Measurements from ENCODE around the gene NMNAT1.

- TF ChIP-seq POLR2AphosphoS2 (conservative IDR thresholded peaks at IDR 0.05; ENCODE audit: low read length) (no peak), POLR2A (IDR thresholded peaks at IDR 0.05; ENCODE audit: low read length) (no peak), RFX5 (IDR thresholded peaks at IDR 0.05) (no peak), JUN (IDR thresholded peaks at IDR 0.05) (no peak), EHMT2 (IDR thresholded peaks at IDR 0.05; ENCODE audit: low read depth) (no peak), KDM5A (IDR thresholded peaks at IDR 0.05) (no peak), TP53 (CRISPR knock-in tag; IDR thresholded peaks at IDR 0.05) (no peak), REST (IDR thresholded peaks at IDR 0.05) (no peak), PHF8 (IDR thresholded peaks at IDR 0.05; ENCODE audit: borderline replicate concordance, low read depth) (no peak)
- TF ChIP-seq, protein P1, sequence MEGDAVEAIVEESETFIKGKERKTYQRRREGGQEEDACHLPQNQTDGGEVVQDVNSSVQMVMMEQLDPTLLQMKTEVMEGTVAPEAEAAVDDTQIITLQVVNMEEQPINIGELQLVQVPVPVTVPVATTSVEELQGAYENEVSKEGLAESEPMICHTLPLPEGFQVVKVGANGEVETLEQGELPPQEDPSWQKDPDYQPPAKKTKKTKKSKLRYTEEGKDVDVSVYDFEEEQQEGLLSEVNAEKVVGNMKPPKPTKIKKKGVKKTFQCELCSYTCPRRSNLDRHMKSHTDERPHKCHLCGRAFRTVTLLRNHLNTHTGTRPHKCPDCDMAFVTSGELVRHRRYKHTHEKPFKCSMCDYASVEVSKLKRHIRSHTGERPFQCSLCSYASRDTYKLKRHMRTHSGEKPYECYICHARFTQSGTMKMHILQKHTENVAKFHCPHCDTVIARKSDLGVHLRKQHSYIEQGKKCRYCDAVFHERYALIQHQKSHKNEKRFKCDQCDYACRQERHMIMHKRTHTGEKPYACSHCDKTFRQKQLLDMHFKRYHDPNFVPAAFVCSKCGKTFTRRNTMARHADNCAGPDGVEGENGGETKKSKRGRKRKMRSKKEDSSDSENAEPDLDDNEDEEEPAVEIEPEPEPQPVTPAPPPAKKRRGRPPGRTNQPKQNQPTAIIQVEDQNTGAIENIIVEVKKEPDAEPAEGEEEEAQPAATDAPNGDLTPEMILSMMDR (IDR thresholded peaks at IDR 0.05) = no peak
Measured at GRCh38 chr1:9912264-9912936, 30.9 kb upstream of the NMNAT1 start.

All from A549 (cell line).